ENCODE data around the gene PUS3.

The PUS3 gene

GRCh38 chr11:125902927-125903710 lies at the start of gene PUS3:
PUS3 (minus strand) TSS chr11:125903206; CDS start chr11:125896284, 6,922 bp downstream.
- peak; percentile 83 for DNase-seq (ENCODE audit: low read depth in 2 of 2)

GRCh38 chr11:125952559-125952958 lies 49.6 kb upstream of the PUS3 start:
- no peak for DNase-seq (ENCODE audit: low read depth in 2 of 2)

DNA sequence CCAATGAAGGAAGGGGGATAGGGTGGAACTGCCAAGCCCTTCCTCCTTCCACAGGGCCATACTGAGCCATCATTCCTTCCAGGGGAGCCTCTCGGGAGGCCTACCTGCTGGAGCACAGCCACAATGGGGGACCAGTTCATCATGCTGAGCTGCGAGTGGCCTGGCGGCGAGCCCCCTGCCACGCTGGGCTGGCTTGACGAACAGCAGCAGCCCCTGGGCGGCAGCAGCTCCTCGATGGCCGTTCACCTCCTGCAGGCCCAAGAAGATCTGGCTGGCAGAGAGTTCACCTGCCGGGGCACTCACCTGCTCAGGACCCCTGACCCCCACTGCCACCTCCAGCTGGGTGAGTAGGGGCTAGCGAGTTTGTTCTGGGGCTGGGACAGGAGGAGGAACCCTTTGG lies 48.7 kb upstream of the PUS3 start:
- no peak for DNase-seq (ENCODE audit: low read depth in 2 of 2)

- no peak for DNase-seq (ENCODE audit: low read depth in 2 of 2)
These were observed 48.0 kb upstream of the PUS3 start for GRCh38 chr11:125950696-125951651.

- no peak for DNase-seq (ENCODE audit: low read depth in 2 of 2)
These were observed 47.1 kb upstream of the PUS3 start for GRCh38 chr11:125950178-125950490.

DNA sequence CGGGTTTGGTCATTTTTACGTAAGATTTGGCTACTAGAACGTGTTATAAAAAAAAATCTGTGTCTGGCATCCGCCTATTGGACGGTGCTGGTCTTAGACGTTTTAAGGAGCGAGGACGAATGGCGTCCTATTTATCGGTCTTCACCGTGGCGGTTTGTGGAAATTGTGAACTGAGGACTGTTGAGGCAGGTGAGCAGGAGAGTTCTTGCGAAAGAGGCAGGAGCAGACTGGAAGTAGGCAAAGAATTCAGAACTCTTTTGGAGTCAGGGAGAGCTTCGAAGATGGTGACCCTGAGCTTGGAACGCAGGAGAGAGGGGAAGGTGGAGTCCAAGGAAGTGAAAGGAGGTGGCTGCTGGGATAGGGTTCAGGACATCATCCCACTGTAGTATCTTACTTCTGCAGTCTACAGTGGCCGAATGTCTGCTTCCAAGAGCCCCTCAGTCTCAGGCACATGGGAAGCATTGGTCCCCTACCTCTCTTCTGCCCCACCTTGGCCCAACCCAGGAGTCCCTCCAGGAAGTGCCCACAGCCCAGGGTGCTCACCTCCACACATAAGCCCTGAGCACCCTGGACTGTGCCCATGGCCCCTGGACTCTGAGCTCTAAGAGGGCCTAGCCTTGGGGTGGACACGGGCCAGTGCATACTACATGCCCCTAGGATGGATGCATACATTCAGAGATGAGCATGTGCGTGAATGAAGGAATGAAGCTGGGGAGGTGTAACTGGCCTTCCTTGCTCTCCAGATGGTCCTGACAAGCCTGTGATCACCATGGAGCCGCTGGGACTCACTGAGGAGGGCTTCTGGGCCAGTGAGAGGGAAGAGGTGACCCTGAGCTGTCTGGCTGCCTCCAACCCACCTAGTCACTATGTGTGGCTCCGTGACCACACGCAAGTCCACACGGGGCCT lies 46.5 kb upstream of the PUS3 start:
- DNase-seq (ENCODE audit: low read depth in 2 of 2): no peak

GRCh38 chr11:125948278-125949051 lies 45.5 kb upstream of the PUS3 start:
- DNase-seq (ENCODE audit: low read depth in 2 of 2): no peak

GRCh38 chr11:125947419-125948277 lies 44.6 kb upstream of the PUS3 start:
- DNase-seq (ENCODE audit: low read depth in 2 of 2): no peak

DNA sequence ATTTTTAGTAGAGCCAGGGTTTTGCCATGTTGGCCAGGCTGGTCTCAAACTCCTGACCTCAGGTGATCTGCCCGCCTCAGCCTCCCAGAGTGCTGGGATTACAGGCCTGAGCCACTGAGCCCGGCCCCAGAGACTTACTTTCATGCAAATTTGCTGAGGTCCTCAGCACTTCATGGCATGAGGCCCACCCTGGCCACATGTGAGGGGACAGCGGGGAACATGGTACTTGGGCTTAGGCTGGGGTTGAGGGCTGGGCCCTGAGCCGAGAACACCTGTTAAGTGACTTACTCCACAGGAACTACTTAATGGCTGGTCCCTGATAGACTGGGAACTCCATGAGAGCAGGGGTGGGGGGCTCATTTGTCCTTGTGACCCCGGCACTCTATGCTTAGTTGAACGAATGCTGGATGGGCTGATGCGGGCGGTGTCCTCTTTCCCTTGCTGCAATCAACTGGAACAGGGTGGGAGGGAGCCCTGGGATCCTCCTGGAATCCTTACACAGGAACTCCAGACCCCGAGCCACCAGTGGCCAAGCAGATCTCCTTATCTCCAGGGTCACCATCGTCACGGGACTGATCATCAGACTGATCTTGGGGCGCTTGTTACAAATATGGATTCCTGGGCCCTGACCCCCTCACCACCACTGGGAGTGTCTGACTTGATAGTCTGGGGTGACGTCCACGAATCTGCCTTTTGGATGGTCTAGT lies 43.9 kb upstream of the PUS3 start:
- no peak for DNase-seq (ENCODE audit: low read depth in 2 of 2)

DNA sequence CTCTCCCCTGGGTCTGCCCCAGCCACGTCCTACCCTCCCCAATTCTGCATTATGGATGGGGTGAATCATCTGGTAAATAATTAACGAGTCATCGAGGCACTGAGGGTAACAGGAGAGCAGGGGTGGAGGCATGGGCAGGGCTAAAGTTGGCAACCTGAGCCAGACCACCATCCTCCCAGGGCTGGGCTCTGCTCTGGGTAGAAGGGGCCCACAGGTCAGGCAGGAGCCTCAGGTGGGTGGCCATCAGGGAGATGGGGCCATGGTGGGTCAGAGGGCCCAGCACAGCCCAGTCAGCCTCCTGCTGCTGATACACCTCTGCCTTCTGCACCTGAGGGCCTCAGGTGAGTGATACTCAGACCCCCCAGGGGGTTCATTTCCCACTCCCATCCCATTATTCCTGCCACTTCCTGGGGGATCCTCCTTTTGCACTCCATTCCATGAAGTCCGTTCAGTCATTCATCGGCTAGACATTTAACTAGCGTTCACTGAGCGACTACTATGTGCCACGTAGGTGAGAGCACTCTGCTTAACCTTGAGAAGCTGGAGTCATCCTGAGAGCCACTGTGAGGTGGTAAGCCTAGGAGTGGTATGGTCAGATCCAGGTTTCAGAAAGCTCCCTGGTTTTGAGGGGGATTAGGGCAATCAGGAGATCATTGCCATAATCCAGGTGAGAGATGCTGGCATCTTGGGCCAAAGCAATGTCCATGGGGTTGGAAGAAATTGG lies 43.0 kb upstream of the PUS3 start, which contains the start of gene VSIG10L2:
VSIG10L2 (plus strand) TSS at position 248 of the 724 bp plus-strand sequence; CDS start at position 260, 12 bp downstream.
- no peak for DNase-seq (ENCODE audit: low read depth in 2 of 2)

DNA sequence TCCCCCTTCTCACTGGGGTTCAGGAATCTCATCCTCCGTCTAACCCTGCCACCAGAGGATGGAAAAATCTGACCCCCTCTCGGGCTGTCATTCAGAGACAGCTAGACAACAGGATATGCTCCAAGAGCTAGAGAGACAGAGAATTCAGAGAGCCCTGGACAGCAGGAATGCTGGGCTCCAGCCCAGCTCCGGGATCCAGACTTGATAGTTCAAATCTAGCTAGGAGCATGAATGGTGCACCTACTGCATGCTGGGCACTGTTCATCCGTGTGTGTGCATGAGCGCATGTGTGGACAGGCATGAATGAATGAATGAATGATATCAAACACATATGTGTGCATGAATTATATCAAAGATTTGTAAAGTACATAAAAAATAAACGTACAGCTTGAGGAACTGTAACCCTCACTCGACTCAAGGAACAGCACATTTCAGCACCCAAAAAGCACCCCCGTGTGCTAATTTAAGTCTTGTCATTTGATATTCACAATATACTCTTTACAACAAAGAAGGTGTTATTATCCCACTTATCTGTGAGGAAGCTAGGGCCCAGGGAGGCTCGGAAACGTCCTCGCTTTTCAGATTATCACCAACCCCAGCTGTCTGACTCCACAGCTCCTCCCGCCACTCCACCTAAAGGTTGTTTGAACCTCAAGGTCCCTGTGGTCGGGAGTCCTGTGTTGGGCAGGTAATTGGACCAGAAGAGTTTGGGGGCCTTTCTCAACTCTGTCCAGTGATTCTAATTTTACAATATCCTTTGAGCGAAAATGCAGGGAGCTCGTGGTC lies 42.2 kb upstream of the PUS3 start:
- DNase-seq (ENCODE audit: low read depth in 2 of 2): no peak

- DNase-seq (ENCODE audit: low read depth in 2 of 2): no peak
These were observed 41.5 kb upstream of the PUS3 start for GRCh38 chr11:125944350-125945010.

- DNase-seq (ENCODE audit: low read depth in 2 of 2): no peak
These were observed 40.8 kb upstream of the PUS3 start for GRCh38 chr11:125943661-125944349.

- DNase-seq (ENCODE audit: low read depth in 2 of 2): no peak
These were observed 39.9 kb upstream of the PUS3 start for GRCh38 chr11:125942771-125943428.

- peak; percentile 22 to 25 for DNase-seq (ENCODE audit: low read depth in 2 of 2)
These were observed 38.9 kb upstream of the PUS3 start for GRCh38 chr11:125941619-125942611.

Data from stimulated activated CD8-positive, alpha-beta memory T cell treated with anti-CD3 and anti-CD28 coated beads, Interleukin-15, amount 100 ng/mL, for 48 hours (primary cell).